GM21619 (cell line): ENCODE measurements around the gene PBX3.

ENCODE experiments used
- ATAC-seq: cut with Tn5 transposase; IDR thresholded peaks from one replicate; pipeline ENCODE4 v1.9.1; 2021; ENCODE audit not compliant: unreplicated experiment

PBX3 gene

GRCh38 chr9:125748446-125749099 lies 1.4 kb downstream of the PBX3 start:
- ATAC-seq = no peak

DNA sequence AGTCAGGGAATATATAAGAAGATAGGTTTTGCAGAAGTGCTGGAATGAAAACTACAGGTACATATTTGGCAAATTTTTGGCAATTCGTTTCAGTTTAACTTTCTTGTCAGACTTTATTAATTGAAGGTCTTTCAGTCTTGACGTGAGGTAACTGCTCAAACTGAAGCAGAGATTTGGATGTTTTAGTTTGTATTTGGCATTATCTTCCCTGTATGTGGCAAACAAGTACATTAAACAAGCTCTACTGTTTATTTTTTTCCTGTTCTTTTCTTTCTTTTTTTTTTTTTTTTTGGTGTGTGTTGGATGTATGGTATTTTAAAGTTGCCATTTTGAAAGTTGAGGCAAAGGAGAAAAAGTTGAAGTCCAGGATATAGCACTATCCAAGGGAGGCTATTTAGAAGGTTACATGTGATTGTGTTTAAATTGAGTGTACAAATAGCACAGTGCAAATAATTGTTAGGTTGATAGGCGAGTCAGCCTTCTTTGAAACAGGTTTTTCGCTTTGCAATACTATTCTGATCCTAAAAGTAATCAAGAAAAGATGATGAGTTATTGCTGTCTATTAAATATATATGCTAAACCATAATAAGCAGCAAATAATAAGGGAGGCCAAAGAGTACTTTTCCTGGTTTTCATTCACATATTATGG lies 2.2 kb downstream of the PBX3 start:
- ATAC-seq = no peak

DNA sequence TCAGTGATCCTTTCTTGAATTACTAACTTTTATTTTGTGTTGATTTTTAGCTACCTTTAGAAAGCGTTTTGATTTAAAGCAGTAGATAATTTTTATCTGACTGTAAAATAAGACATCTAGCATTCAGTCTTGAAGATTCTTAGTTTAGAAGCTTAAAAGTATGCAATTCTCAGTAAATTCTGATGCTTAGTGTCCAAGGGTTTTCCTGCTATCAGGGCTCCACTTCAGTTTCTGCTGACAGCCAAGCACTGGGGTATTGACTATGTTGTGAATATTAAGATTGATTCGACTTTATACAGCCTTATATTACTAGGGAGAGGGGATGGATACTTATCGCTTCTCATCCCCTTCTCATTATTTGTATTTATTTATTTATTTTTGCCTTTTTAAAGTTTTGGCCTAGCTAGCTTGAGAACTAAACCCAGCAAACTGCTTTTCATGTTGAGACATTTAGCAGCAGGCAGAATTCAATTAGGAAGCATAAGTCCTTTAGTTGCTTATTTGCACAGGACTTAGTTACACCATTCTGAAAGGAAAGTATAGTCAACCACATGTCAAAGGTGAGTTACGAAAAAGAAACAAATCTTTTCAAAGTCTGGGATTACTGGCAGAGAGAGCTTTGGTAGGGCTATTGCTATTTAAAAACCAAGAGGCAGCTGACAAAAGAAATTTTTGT lies 2.9 kb downstream of the PBX3 start:
- no peak for ATAC-seq

- ATAC-seq = no peak
Observed at GRCh38 chr9:125750627-125751011, 3.4 kb downstream of the PBX3 start.

GRCh38 chr9:125752070-125752628 lies 5.0 kb downstream of the PBX3 start:
- no peak for ATAC-seq

- ATAC-seq = no peak
Observed at GRCh38 chr9:125754096-125754495, 6.9 kb downstream of the PBX3 start.

GRCh38 chr9:125755340-125755739 lies 8.2 kb downstream of the PBX3 start:
- ATAC-seq = no peak

DNA sequence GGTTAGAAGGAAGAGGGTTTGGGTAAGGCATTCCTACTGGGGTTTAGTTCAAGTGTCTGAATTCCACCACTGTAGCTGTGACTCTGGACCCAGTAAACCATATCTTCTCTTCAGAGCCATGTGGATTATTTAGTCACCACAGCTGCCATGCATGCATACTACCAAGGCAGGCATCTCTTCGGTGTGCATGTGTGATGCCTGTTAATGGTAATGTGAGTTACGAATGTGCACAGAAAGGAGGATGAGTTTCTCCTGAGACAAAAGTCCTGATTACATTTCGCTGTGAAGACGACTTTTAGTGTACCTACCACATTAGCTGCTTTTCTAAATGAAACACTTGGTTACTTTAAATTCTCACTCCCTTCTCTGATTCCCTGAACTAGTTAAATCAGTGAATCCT lies 9.3 kb downstream of the PBX3 start:
- no peak for ATAC-seq

DNA sequence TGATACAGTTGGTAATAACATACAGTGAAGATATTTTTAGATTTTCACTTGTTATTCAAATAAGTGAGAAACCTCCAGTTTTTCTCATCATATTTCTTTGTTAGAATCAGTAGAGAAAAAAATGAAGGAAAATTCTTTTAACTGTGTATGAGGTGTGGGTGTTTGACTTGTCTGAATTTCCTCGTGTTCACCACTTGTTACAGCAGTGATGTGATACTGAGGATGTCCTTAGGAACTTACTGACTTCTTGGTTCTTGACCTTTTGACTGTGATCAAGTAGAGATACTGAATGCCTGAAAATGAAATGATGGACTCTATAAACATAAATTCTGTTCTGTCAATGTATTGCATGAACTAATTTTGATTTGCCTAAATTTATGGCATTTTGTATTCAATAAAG lies 10.7 kb downstream of the PBX3 start:
- no peak for ATAC-seq

DNA sequence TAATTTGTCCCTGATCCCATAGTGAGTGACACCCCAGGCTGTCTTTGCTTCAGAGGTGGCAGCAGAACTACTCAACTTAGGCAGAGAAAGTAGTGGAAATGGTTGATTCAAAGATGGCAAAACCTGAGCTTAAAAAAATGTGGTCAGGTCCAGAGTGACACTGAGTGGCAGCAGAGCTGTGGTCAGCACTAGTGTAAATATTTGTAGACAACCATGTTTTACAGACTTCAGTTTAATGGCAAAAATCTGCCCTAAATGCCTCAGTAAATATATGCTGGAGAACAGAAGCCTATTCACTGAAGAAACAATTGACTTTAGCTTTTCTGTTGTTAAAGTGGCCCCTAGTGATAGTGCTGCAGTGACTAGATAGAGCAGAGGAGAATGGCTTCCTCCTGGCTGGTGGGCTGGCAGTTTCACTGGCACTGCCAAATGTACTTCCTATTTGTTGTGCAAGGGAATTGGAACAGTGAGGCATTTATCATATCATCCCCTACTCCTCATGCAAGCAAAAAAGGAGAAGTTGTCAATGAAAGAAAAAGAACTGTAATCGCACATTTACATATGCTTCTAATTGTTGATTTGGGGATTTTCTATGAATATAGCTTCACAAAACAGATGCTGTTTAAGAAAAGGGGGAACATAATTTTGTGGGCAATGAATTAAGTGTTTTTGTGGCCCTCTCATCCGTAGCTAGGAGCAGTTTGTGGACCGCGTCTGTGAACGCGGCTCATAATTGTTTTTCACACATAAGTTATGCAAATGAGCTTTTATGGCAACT lies 12.0 kb downstream of the PBX3 start:
- no peak for ATAC-seq

DNA sequence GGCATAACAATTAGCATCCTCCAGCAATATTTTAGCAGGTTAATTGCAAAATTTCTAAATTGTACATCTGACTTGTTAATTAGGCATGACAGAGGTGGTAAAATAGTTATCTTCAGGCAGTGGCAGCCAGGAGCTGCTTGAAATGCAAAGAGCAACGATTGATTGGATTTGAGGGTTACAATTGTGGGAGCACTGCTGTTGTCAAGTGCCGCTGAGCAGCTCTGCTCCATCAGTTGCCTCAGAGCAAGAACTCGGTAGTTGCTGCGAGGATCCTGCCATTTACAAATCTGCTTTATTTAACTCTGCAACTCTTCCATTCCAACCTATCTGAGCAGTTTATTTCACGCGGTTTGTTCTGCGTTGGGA lies 12.6 kb downstream of the PBX3 start:
- no peak for ATAC-seq

DNA sequence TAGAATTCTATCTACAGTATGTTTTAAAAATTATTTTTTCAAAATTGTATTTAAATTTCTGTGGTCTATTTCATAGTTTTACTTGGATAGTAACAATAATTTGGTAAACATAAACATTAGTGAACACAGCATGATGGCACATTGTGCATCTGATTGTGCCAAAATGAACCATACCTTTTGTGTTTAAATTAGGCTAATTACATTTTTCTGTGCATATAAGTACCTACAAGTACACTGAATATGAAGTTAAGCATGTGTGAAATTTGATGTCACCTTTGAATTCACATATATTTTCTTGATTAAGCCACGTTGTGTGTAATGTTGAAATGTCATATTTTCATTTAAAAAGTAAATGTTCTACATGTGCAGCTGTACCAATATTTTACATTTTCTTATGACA lies 13.4 kb downstream of the PBX3 start:
- ATAC-seq = no peak

GRCh38 chr9:125761676-125762450 lies 14.7 kb downstream of the PBX3 start:
- no peak for ATAC-seq

DNA sequence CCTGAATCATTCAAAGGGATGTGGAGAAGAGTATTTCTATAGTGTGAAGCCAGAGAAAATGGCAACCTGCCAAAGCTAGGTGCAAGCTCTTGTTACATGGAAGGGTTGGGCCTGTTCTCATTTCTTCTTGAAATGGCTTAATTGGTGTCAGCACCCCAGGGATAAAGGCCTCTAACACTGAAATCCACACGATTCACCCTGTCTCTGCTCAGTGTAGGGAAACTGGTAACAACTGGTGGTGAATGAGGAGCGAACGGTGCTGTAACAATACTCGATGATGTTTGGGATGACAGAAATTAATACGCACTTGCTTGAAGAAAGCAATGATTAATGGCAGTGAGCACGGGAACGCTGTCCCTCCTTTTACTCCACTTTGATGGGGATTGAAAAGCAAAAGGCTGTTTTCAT lies 16.2 kb downstream of the PBX3 start:
- no peak for ATAC-seq

DNA sequence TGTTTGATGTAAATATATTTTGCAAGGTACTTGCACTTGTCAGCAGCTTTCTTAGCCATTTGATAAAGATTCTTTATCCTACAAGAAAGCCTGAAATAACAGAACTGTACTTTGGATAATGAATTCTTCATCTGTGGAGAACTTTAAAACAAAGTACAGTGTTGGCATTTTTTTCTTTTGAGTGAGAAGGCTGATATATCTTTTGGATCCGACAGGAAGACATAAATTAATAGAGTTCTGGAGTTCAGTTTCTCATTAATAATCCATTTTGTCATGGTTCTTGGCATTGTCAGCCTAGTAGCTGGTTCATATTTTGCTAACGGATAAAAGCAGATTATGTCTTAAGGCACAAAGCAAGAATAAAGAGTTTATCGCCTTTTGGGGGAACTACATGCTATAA lies 17.0 kb downstream of the PBX3 start:
- ATAC-seq = no peak

DNA sequence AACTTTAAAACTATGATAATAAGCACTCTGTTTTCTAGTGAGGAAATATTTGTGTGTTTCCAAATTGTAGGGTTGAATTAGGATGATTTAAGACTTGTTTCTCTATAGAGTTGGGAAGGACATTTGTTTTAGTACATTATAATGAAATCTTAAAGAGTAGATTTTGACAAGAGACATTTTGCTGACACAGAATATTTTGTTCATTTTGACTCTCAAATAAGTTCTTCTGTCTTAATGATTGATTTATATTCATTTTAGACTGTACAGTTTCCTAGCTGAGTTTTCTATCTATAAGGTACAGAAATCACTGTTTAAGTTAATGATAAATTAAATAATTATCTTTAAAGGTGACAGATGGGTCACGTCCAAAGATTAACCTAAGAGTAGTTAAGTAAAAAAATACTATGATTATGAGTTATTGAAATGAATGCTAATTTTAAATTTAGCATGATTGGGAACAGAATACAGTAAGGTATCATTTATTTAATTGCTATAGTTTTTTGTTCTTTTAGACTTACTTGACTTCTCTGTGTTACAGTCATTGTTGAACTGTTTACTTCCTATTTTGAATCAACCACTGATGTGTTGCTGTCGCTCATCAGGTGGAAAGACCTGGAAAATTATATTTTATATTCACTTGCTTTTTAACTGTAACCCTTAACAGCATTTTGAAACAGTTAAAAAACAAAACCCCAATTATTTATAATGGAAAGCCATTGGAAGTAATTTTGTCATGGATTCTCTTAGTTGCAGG lies 19.5 kb downstream of the PBX3 start:
- no peak for ATAC-seq

GRCh38 chr9:125767349-125767748 lies 20.2 kb downstream of the PBX3 start:
- ATAC-seq = peak; percentile 76

DNA sequence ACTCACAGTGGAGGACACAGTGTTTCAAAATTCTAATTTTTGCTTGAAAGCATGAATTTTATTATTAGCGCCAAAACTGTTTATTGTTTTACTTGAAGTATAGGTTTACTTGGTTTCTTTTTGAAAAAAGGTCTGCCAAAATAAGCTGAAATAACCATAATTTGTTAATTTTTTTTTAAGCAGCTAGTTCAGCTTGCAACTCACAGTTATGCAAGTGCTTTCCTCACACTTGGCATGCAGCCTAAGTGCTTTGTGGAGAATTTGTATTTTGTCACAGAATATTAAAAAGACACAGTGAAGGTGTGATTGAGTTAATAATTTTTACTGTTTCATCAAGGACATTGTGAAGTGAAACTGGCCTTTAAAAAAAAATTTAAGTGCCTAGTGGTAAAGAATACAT lies 21.6 kb downstream of the PBX3 start:
- ATAC-seq = no peak

DNA sequence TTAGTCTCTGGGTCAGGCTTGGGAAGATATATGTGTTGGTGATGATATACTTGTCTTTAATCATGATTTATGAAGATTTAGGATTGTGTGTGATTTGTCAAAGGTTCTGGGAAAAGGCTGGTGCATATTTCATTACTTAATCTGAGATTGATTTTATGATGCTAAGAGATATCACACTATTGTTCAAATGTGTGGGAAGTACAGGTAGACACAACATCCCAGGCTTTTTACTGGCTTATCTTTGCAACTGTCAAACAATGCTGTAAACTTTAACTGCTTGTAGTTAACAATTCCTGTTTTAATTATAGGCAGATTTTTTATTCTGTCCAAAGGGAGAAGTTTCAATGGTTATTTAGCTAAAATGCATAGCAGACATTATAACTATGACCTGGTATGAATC lies 23.9 kb downstream of the PBX3 start:
- ATAC-seq = no peak

GRCh38 chr9:125772740-125773139 lies 25.6 kb downstream of the PBX3 start:
- ATAC-seq = no peak
